HEK293 (cell line): ENCODE measurements around the gene ITPRIPL1.

Source experiments
- MYNN ChIP-seq: fragments of 450-650 bp; formaldehyde crosslinking; IDR thresholded peaks from 2 replicates; pipeline ENCODE4 v1.5.1; 2016; ENCODE audit warnings: missing biosample characterization, missing genetic modification characterization, borderline replicate concordance
- SETDB1 ChIP-seq: IDR thresholded peaks from one replicate; pipeline ENCODE4 v1.6.1; 2017; ENCODE audit warnings: mild to moderate bottlenecking, low read length, moderate library complexity, mixed read lengths; ENCODE audit not compliant: insufficient read length
- ZBTB1 ChIP-seq: fragments of 450-650 bp; formaldehyde crosslinking; IDR thresholded peaks from 2 replicates; pipeline ENCODE4 v1.5.1; 2016; ENCODE audit warnings: missing biosample characterization, missing genetic modification characterization
- ZBTB8A ChIP-seq: fragments of 450-650 bp; formaldehyde crosslinking; IDR thresholded peaks from 2 replicates; pipeline ENCODE4 v1.5.1; 2016; ENCODE audit warnings: missing biosample characterization, missing genetic modification characterization
- ZNF292 ChIP-seq: fragments of 450-650 bp; formaldehyde crosslinking; IDR thresholded peaks from 2 replicates; pipeline ENCODE4 v1.5.1; 2016; ENCODE audit warnings: low read depth, missing biosample characterization, missing genetic modification characterization, borderline replicate concordance
- ZNF302 ChIP-seq: fragments of 450-650 bp; formaldehyde crosslinking; IDR thresholded peaks from 2 replicates; pipeline ENCODE4 v1.5.1; 2016; ENCODE audit warnings: missing biosample characterization, missing genetic modification characterization, low read depth
- ZNF37A ChIP-seq: fragments of 450-650 bp; IDR thresholded peaks from 2 replicates; pipeline ENCODE4 v1.5.1; 2018; ENCODE audit warnings: missing biosample characterization, missing genetic modification characterization
- ZNF558 ChIP-seq: fragments of 450-650 bp; formaldehyde crosslinking; IDR thresholded peaks from 2 replicates; pipeline ENCODE4 v1.5.1; 2016; ENCODE audit warnings: missing biosample characterization, missing genetic modification characterization
- TF ChIP-seq, protein P1 (sequence below): fragments of 450-650 bp; formaldehyde crosslinking; IDR thresholded peaks from 2 replicates; pipeline ENCODE4 v1.5.1; 2016; ENCODE audit warnings: missing biosample characterization, missing genetic modification characterization, low read depth
- TF ChIP-seq, protein P2 (sequence below): fragments of 450-650 bp; formaldehyde crosslinking; IDR thresholded peaks from 2 replicates; pipeline ENCODE4 v1.5.1; 2016; ENCODE audit warnings: missing biosample characterization, missing genetic modification characterization
- TF ChIP-seq, protein P3 (sequence below): fragments of 450-650 bp; formaldehyde crosslinking; IDR thresholded peaks from 2 replicates; pipeline ENCODE4 v1.5.1; 2016; ENCODE audit warnings: missing biosample characterization, missing genetic modification characterization, borderline replicate concordance

DNA sequence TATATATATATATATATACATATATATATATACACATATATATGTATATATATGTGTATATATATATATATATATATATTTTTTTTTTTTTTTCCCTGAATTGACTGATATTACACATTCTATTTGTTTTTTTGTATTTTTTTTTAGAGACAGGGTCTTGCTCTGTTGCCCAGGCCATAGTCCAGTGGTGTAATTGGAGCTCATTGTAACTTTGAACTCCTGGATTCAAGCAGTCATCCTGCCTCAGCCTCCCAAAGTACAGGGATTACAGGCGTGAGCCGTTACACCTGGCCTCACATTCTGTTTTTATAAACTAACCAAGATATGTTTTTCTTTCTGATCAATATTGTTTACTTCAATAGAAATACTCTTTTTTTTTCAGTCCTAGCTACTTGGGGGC lies 36.6 kb downstream of the ITPRIPL1 start:
- TF ChIP-seq, protein P1, sequence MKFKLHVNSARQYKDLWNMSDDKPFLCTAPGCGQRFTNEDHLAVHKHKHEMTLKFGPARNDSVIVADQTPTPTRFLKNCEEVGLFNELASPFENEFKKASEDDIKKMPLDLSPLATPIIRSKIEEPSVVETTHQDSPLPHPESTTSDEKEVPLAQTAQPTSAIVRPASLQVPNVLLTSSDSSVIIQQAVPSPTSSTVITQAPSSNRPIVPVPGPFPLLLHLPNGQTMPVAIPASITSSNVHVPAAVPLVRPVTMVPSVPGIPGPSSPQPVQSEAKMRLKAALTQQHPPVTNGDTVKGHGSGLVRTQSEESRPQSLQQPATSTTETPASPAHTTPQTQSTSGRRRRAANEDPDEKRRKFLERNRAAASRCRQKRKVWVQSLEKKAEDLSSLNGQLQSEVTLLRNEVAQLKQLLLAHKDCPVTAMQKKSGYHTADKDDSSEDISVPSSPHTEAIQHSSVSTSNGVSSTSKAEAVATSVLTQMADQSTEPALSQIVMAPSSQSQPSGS (tag by site-specific recombination), result no peak
- TF ChIP-seq, protein P2, sequence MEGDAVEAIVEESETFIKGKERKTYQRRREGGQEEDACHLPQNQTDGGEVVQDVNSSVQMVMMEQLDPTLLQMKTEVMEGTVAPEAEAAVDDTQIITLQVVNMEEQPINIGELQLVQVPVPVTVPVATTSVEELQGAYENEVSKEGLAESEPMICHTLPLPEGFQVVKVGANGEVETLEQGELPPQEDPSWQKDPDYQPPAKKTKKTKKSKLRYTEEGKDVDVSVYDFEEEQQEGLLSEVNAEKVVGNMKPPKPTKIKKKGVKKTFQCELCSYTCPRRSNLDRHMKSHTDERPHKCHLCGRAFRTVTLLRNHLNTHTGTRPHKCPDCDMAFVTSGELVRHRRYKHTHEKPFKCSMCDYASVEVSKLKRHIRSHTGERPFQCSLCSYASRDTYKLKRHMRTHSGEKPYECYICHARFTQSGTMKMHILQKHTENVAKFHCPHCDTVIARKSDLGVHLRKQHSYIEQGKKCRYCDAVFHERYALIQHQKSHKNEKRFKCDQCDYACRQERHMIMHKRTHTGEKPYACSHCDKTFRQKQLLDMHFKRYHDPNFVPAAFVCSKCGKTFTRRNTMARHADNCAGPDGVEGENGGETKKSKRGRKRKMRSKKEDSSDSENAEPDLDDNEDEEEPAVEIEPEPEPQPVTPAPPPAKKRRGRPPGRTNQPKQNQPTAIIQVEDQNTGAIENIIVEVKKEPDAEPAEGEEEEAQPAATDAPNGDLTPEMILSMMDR (tag by site-specific recombination), result no peak
- TF ChIP-seq, protein P3, sequence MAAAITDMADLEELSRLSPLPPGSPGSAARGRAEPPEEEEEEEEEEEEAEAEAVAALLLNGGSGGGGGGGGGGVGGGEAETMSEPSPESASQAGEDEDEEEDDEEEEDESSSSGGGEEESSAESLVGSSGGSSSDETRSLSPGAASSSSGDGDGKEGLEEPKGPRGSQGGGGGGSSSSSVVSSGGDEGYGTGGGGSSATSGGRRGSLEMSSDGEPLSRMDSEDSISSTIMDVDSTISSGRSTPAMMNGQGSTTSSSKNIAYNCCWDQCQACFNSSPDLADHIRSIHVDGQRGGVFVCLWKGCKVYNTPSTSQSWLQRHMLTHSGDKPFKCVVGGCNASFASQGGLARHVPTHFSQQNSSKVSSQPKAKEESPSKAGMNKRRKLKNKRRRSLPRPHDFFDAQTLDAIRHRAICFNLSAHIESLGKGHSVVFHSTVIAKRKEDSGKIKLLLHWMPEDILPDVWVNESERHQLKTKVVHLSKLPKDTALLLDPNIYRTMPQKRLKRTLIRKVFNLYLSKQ (tag by site-specific recombination), result no peak
- TF ChIP-seq ZNF302 (tag by site-specific recombination), result no peak
- no peak for TF ChIP-seq ZBTB1 (tag by site-specific recombination)
- no peak for TF ChIP-seq MYNN (tag by site-specific recombination)
- TF ChIP-seq ZNF37A, result no peak
- TF ChIP-seq ZBTB8A (tag by site-specific recombination), result no peak
- TF ChIP-seq ZNF558 (tag by site-specific recombination), result no peak
- no peak for TF ChIP-seq ZNF292 (tag by site-specific recombination)
- TF ChIP-seq SETDB1, result no peak
